Measurements from ENCODE around the gene GLT8D1.

DNA sequence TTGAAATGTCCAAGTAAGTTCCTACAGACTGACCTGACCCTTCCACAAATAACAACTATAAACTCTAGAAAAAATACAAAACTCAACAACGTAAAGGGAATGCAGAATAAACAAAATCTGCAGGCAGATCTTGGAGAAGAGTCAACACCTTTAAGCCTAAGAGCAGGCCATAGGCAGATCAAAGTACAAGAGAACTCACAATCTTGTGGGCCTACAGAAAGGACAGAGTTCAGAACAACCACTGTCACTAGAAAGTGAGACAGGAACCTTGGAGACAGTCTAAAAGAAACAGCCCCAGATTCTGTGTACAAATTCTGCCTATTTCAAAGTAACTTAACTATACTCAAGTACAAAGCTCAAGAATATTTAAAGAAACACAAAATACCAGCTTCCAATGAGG lies 34.1 kb upstream of the GLT8D1 start:
- TF ChIP-seq PAWR (CRISPR knock-in tag; IDR thresholded peaks at IDR 0.05; ENCODE audit: borderline replicate concordance), result no peak
- TF ChIP-seq SETDB1 (CRISPR knock-in tag; IDR thresholded peaks at IDR 0.05; ENCODE audit: borderline replicate concordance), result no peak
- TF ChIP-seq, protein P1, sequence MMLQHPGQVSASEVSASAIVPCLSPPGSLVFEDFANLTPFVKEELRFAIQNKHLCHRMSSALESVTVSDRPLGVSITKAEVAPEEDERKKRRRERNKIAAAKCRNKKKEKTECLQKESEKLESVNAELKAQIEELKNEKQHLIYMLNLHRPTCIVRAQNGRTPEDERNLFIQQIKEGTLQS (CRISPR knock-in tag; IDR thresholded peaks at IDR 0.05), result no peak
- no peak for TF ChIP-seq POLR2A (IDR thresholded peaks at IDR 0.05; ENCODE audit: insufficient read depth in 1 of 2, low read depth in 2 of 2, low read length in 2 of 2)
- no peak for TF ChIP-seq ZNF891 (CRISPR knock-in tag; IDR thresholded peaks at IDR 0.05)
- no peak for TF ChIP-seq ZNF513 (CRISPR knock-in tag; conservative IDR thresholded peaks at IDR 0.05)
- TF ChIP-seq CBX5 (CRISPR knock-in tag; IDR thresholded peaks at IDR 0.05; ENCODE audit: borderline replicate concordance), result no peak
- TF ChIP-seq POLR2AphosphoS5 (IDR thresholded peaks at IDR 0.05; ENCODE audit: low read depth, low read length), result no peak
- no peak for TF ChIP-seq SMC3 (IDR thresholded peaks at IDR 0.05; ENCODE audit: low read length)
- no peak for TF ChIP-seq PBX3 (CRISPR knock-in tag; IDR thresholded peaks at IDR 0.05; ENCODE audit: borderline replicate concordance)

Measured in HepG2 (cell line).